ENCODE data around the gene GALT. TPM values are rescaled to one million over a fixed set of nuclear protein-coding genes. Genes with fewer than 3 reads are reported as not detected.
A peak's percentile ranks its signal among the peaks of the same experiment; 100 is the strongest.

The GALT gene
- total and polyA plus RNA-seq, 4 donors: 58.6 to 196 (median 115) TPM

DNA sequence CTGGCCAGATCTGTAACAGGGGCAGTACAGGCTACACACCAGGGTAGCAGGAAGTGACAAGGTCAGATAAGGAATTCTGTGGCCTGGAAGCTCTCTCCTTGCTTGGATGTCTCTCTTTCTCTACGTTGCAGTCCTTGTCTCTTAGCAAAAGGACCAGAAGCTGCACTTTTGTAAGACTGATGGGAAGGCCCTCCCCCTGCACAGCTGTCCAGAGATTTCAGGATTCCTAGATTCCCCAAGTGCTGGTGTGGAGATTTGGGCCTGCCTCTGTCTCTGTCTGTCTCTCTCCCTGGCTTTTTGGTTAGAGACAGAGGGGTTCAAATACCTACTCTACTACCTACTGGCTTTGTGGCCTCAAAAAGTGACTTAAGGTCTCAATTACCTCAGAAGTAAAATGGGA lies 46.9 kb upstream of the GALT start:
- TF ChIP-seq YY1 (IDR thresholded peaks at IDR 0.05): no peak
- TF ChIP-seq ATF3 (IDR thresholded peaks at IDR 0.05): no peak
- no peak for TF ChIP-seq RAD21 (IDR thresholded peaks at IDR 0.05)
- WGBS: 58% methylated on average over 1 of the region's 1 CpG
- no peak overlapping the region for H3K4me3 ChIP-seq (ENCODE audit: low read depth in 1 of 3, low read length in 3 of 3)
- no peaks in the 10 kb centered on the region for H3K9me3 ChIP-seq (ENCODE audit: control insufficient read depth in 4 of 4, low read length in 3 of 4)
- no peaks in the 10 kb centered on the region for H3K36me3 ChIP-seq (ENCODE audit: control insufficient read depth in 4 of 4, insufficient read depth in 3 of 4, low read depth in 1 of 4, low read length in 3 of 4)
- H3K4me1 ChIP-seq (ENCODE audit: control insufficient read depth in 4 of 4, insufficient read depth in 4 of 4, low read length in 3 of 4): peaks cover 0 to 7% (median 3%) of the 10 kb centered on the region in 4 donors
- H3K9ac ChIP-seq (ENCODE audit: low read depth in 1 of 2, low read length in 2 of 2): no peak overlapping the region
- no peak for DNase-seq (ENCODE audit: low spot score)
- no peak overlapping the region for H3K27ac ChIP-seq (ENCODE audit: low read depth in 1 of 2, low read length in 2 of 2)
- no peaks in the 10 kb centered on the region for H3K27me3 ChIP-seq (ENCODE audit: control insufficient read depth in 4 of 4, insufficient read depth in 4 of 4, low read length in 3 of 4)

DNA sequence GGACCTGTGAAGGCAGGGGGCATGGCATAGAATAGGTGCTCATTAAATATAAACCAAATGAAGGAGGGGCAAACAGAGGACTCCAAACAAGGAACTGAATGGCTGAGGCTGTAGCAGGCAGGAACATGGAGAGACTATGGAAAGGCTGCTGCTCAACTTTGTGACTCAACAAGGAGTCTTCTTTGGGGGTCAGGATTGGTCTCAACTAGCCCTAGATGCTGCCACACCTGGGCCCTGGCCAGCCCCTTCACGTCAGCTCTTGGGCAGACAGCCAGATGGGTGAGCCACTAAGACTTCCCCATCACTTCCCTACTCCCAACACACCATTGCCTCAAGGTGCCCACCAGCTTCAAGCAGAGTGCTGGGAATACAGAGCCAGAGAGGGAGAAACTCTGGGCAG lies 45.6 kb upstream of the GALT start:
- H3K9ac ChIP-seq (ENCODE audit: low read depth in 1 of 2, low read length in 2 of 2): no peak overlapping the region
- H3K4me1 ChIP-seq (ENCODE audit: control insufficient read depth in 4 of 4, insufficient read depth in 4 of 4, low read length in 3 of 4): peaks cover 0 to 2% (median under 1%) of the 10 kb centered on the region in 4 donors
- H3K27me3 ChIP-seq (ENCODE audit: control insufficient read depth in 4 of 4, insufficient read depth in 4 of 4, low read length in 3 of 4): no peaks in the 10 kb centered on the region
- H3K36me3 ChIP-seq (ENCODE audit: control insufficient read depth in 4 of 4, insufficient read depth in 3 of 4, low read depth in 1 of 4, low read length in 3 of 4): no peaks in the 10 kb centered on the region
- no peaks in the 10 kb centered on the region for H3K9me3 ChIP-seq (ENCODE audit: control insufficient read depth in 4 of 4, low read length in 3 of 4)
- no peak for DNase-seq (ENCODE audit: low spot score)
- H3K4me3 ChIP-seq (ENCODE audit: low read depth in 1 of 3, low read length in 3 of 3): no peak overlapping the region
- WGBS: 54% methylated on average over 1 of the region's 1 CpG
- no peak for TF ChIP-seq YY1 (IDR thresholded peaks at IDR 0.05)
- no peak overlapping the region for H3K27ac ChIP-seq (ENCODE audit: low read depth in 1 of 2, low read length in 2 of 2)

GRCh38 chr9:34601937-34602573 lies 44.4 kb upstream of the GALT start:
- H3K27ac ChIP-seq (ENCODE audit: low read depth in 1 of 2, low read length in 2 of 2): no peak overlapping the region
- no peak for TF ChIP-seq ZBTB33 (IDR thresholded peaks at IDR 0.05)
- no peak overlapping the region for H3K4me3 ChIP-seq (ENCODE audit: low read depth in 1 of 3, low read length in 3 of 3)
- no peak for DNase-seq (ENCODE audit: low spot score)
- peaks cover 1 to 4% (median 3%) of the 10 kb centered on the region in 4 donors for H3K4me1 ChIP-seq (ENCODE audit: control insufficient read depth in 4 of 4, insufficient read depth in 4 of 4, low read length in 3 of 4)
- H3K36me3 ChIP-seq (ENCODE audit: control insufficient read depth in 4 of 4, insufficient read depth in 3 of 4, low read depth in 1 of 4, low read length in 3 of 4): no peaks in the 10 kb centered on the region
- no peaks in the 10 kb centered on the region for H3K9me3 ChIP-seq (ENCODE audit: control insufficient read depth in 4 of 4, low read length in 3 of 4)
- no peaks in the 10 kb centered on the region for H3K27me3 ChIP-seq (ENCODE audit: control insufficient read depth in 4 of 4, insufficient read depth in 4 of 4, low read length in 3 of 4)
- 79% methylated on average over 6 of the region's 6 CpGs for WGBS
- H3K9ac ChIP-seq (ENCODE audit: low read depth in 1 of 2, low read length in 2 of 2): no peak overlapping the region

DNA sequence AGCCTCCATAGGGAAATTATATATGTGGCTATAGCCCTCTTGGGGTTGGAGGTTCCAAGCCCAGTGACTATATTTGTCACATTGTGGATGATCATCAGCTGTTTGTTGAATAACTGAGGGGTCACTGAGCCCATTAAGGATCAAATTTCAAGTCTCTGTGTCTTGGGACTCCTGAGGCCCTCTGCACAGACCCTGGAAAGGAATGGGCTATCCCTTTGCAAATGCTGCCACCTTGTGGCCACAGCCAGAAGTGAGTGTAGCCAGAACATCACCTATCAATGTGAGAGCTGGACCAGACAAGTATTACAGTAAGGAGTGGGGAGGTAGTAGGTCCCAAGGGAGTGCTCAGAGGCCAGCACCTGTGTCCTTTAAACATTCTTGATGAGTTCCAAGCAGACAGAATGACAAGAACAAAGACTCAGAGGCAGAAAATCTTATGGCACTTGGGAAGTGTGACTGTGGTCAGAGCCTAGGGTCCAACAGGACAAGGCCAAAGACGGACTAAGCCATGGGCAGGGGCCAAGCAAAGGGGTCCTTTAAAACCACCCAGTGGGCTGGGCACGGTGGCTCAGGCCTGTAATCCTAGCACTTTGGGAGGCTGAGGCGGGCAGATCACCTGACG lies 42.8 kb upstream of the GALT start:
- Histone ChIP-seq H3K4me3 (ENCODE audit: low read depth in 1 of 3, low read length in 3 of 3) (no peak overlapping the region), H3K9ac (ENCODE audit: low read depth in 1 of 2, low read length in 2 of 2) (no peak overlapping the region), H3K4me1 (ENCODE audit: control insufficient read depth in 4 of 4, insufficient read depth in 4 of 4, low read length in 3 of 4) (peaks cover 3 to 8% (median 4%) of the 10 kb centered on the region in 4 donors), H3K27ac (ENCODE audit: low read depth in 1 of 2, low read length in 2 of 2) (no peak overlapping the region), H3K9me3 (ENCODE audit: control insufficient read depth in 4 of 4, low read length in 3 of 4) (no peaks in the 10 kb centered on the region), H3K36me3 (ENCODE audit: control insufficient read depth in 4 of 4, insufficient read depth in 3 of 4, low read depth in 1 of 4, low read length in 3 of 4) (no peaks in the 10 kb centered on the region), H3K27me3 (ENCODE audit: control insufficient read depth in 4 of 4, insufficient read depth in 4 of 4, low read length in 3 of 4) (no peaks in the 10 kb centered on the region)
- TF ChIP-seq SP1 (IDR thresholded peaks at IDR 0.05) (no peak), ATF3 (IDR thresholded peaks at IDR 0.05) (no peak), ZBTB33 (IDR thresholded peaks at IDR 0.05) (no peak), RAD21 (IDR thresholded peaks at IDR 0.05) (peak; percentile 97), YY1 (IDR thresholded peaks at IDR 0.05) (no peak), NR2F2 (IDR thresholded peaks at IDR 0.05) (peak; percentile 50), RXRA (IDR thresholded peaks at IDR 0.05) (peak in 1 of 2 donors; percentile 44)
- TF ChIP-seq, protein P1, sequence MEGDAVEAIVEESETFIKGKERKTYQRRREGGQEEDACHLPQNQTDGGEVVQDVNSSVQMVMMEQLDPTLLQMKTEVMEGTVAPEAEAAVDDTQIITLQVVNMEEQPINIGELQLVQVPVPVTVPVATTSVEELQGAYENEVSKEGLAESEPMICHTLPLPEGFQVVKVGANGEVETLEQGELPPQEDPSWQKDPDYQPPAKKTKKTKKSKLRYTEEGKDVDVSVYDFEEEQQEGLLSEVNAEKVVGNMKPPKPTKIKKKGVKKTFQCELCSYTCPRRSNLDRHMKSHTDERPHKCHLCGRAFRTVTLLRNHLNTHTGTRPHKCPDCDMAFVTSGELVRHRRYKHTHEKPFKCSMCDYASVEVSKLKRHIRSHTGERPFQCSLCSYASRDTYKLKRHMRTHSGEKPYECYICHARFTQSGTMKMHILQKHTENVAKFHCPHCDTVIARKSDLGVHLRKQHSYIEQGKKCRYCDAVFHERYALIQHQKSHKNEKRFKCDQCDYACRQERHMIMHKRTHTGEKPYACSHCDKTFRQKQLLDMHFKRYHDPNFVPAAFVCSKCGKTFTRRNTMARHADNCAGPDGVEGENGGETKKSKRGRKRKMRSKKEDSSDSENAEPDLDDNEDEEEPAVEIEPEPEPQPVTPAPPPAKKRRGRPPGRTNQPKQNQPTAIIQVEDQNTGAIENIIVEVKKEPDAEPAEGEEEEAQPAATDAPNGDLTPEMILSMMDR (IDR thresholded peaks at IDR 0.05; ENCODE audit: low read depth, low read length, missing input control): peak; percentile 97
- 53% methylated on average over 4 of the region's 4 CpGs for WGBS
- DNase-seq (ENCODE audit: low spot score): peak; percentile 85

Data from liver (tissue), 9 donors.